HG03378 (cell line): ENCODE measurements around the gene BCL2.

ENCODE experiments used
- ATAC-seq: cut with Tn5 transposase; IDR thresholded peaks from one replicate; pipeline ENCODE4 v1.9.1; 2021; ENCODE audit warnings: mild to moderate bottlenecking, moderate library complexity; ENCODE audit not compliant: unreplicated experiment

The BCL2 gene

DNA sequence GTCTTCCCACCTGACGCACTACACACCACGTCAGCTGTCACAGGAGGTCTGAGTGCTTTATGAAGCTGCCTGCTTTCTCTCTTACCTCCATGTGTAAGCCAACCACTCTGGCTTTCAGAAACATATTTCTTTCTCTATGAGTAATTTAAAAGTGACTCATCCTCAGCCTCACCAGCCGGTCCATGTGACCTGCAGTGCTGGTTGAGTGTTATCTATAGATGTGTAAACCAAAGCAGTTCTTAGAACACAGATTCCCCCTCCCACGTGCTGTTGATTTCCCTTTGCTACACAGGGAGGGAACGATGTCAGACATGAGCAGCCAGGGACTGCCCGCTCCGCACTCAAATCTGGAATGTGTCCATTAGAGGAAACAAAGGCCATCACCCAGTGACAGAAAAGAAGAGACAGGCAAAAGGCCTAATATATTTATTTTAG is 157.8 kb downstream of the BCL2 start:
- peak; percentile 61 for ATAC-seq

GRCh38 chr18:63161032-63161760 is 158.4 kb downstream of the BCL2 start:
- ATAC-seq, result peak; percentile 29

GRCh38 chr18:63160172-63160995 is 159.2 kb downstream of the BCL2 start:
- no peak for ATAC-seq

DNA sequence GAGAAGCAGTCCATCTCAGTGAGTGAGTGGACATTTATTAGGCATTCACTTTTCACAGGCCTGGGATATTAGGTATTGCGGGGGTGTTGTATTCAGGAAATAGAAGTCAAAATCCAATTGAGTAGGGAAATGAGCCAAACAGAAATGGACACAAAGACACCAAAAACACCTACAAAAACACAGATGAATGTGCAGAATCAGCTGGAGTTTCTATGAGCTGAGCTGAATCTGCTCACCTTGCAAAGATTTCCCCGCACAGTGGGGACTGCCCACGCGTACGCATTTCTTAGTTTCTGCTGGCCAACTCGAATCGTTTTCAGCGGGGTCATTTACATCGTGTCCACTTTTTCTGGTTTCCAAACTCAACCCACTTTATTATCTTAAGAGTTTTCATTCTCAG is 160.0 kb downstream of the BCL2 start:
- no peak for ATAC-seq

DNA sequence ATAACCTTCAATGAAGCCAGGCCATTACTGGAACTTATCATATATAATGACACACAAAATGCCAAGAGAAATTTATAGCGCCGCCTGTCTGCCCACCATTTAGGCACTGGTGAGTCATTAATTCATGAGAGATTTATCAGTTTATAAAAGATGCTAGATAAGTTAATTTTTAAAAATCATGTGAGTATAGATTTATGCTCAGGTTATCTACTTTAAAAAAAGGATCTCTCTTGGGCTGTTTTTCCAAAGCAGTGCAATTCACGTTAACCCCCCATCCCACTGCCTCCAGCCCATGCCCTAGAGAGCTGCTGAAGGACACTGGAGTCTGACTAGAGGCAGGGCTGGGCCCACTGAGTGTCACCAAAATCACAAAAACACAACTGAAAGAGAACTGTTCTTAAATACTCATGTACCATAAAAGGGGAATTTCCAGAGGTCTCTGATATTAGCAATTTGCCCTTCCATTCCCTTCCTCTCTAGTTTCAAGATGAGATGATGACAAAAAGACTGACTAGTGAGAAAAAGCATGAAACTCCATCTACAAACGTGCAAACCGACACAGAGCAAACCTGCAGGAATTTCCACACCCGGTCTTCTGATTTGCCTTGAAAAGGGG is 160.8 kb downstream of the BCL2 start:
- peak; percentile 23 for ATAC-seq

DNA sequence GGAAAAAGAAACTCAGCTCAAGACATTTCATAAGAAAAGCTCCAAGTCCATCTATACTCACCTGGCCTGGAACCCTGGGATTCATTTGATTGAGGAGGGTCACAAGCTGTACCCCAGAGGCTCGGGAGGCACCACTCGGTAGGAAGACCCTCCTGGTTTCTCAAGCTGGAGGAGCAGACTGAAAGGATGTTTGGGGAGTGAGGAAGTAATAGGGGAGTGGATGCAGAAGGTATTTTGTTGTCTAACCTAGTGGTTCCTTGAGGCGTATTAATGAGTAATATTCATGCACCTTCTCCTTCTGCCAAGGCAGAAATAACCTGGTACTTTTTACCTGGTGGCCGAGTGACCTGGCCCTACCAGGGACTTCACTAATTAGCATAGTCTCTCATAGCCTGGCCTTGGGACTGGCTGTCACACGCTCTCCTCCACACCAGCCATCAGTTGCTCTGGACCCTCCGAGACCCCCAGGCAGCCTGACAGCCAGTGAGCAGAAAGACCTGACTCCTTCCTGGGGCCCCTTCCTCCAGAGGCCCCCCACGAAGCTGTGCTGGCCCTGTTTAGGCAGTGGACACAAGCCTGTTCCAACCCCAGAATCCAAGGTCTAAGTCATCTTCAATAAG is 161.4 kb downstream of the BCL2 start:
- ATAC-seq, result no peak

DNA sequence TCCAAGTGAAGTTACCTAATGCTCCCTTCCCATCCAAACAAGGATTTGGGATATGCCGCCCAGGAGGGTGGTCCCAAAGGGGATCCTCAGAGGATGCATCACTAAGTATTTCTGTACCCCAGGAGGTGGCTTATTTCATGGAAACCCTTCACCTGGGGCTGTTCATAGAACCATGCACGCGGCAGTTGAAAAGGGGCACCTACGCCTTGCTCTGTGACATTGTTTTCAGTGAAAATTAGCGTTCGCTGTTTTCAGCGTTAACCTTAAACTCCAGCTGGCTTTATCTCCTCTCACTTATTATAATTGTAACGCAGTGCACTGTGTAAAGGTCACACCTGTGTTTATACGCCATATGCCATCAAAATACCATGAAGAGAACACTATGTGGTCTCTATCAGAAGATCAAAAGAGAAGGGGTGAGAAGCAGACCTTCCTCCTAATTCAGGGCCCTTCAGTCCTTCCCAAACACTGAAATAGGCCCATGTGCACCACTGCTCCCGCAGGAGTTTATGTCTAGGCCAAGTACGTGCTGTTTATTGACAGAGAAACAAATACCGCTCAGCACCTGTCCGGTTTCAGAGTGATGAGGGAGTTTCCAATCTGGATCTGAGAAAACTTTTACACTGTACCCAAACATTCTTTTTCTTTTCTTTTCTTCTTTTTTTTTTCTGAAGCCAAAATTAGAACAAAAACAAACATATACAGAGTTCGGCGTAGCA is 162.1 kb downstream of the BCL2 start:
- no peak for ATAC-seq

DNA sequence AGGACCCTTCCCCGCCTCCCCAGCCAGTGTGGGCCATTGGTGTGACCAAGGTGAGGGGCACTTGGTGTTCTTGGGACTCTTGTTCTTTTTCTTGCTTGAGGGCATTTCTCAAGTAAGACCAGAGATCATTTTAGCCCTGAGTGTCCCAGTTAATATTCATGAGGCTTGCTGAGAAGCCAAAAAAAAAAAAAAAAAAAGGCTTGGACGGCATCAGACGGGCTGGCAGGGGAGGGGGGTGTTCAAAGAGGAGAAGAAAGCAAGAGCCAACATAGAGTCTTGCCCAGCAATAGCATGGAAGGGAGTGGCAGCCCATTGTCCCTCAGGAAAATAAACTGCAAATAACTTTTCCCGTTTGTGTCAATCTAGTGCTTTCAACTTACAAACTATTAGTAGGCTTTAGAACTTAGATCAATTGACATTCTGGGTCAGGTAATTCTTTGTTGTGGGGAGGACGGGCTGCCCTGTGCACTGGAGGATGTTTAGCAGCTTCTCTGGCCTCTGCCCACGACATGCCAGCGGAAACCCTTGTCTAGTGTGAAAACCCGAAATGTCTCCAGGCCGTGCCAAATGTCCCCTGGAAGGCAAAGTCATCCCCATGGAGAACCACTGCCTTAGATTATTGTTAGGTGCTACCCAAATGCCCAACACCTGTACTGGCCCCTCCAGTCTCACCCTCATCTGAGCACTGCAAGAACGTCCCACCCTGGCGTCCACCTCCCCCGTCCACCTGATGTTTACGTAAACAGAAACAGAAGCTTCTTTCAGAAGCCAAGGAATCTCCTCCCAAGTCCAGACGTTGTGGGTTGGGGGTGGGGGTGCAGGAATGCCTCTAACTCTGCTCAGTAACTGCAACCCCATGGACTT is 163.4 kb downstream of the BCL2 start:
- ATAC-seq, result no peak

DNA sequence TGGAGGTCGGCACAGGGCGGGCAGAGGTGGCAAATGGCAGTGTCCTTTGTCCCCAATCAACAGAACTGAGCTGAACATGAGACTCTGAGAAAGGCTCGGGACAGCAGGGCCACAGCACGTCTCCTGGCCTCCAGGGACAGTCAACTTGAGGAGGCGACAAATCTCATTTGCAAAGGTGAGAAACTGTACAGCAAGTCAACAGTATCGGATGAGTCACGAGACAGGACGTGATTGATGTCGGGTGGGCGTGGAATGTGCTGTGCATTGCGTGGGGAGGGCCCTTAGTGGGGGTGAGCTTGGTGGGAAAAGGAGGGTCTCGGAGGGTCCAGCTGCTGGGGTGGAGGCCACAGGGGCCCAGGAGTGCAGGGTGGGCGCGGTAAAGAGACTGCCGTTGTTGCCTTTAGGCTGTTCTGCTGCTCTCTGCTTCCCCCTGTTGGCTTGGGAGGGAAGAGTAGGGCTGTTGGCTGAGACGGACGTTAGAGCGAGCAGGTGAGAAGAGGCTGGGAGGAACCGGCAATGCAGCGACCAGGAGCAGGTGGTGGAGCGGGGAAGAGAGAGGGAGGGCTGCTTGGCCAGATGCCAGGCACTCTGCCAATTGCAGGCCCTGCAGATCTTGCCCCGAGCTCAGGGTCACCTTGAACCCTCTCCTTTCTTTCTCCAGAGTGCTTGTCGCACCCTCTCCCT is 164.3 kb downstream of the BCL2 start:
- peak; percentile 43 for ATAC-seq

GRCh38 chr18:63154350-63155152 is 165.0 kb downstream of the BCL2 start:
- no peak for ATAC-seq

DNA sequence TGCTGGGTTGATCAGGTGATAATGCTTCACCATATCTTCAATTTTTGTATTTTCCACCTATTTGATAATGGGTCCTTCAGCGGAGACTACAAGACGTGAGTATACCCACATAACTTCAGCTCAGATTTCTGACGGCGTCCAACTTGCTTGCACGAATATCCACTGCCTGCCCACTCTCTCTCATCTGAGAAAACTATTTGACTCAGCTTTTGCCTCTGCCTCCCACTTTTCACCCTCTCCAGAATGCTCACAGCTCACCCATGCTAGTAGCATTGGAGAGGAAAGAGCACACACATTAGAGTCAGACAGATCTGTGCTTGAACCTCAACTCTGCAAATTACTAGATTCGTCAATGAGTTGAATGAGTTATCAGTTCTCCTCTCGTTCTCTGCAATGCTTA is 166.8 kb downstream of the BCL2 start:
- ATAC-seq, result peak; percentile 30

GRCh38 chr18:63152096-63152495 is 167.5 kb downstream of the BCL2 start:
- ATAC-seq, result no peak

- no peak for ATAC-seq
These were observed 168.0 kb downstream of the BCL2 start for GRCh38 chr18:63151539-63151938.

GRCh38 chr18:63150942-63151421 is 168.6 kb downstream of the BCL2 start:
- ATAC-seq, result no peak

DNA sequence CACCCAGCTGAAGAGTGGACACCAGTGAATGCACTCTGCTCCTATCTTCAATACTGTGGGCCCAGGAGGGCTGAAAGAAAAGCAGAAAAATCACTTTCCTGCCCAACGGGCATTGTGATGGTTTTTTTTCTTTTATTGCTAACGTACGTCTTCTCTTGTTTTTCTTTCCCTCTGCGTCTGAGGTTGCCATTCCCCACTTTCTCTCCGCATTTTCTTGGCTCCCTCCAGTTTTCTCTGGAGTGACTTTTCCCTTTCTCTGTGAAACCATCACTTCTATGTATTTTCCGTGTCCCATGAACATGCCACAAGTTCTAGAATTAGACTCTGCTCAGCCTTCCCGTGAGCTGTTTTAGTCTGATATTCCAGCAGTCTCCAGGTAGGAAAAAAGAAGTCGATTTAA is 169.2 kb downstream of the BCL2 start:
- no peak for ATAC-seq

DNA sequence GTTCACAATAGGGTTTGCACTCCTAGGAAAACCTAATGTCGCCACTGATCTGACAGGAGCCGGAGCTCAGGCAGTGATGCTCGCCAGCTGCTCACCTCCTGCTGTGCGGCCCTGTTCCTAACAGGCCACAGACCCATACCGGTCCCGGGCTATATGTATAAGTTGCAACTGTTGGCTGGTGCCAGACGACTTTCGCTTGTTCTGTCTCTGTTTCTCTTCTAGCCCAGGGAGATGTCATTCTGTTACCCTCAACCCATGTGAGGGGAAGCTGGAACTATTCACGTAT is 170.3 kb downstream of the BCL2 start:
- ATAC-seq, result no peak

DNA sequence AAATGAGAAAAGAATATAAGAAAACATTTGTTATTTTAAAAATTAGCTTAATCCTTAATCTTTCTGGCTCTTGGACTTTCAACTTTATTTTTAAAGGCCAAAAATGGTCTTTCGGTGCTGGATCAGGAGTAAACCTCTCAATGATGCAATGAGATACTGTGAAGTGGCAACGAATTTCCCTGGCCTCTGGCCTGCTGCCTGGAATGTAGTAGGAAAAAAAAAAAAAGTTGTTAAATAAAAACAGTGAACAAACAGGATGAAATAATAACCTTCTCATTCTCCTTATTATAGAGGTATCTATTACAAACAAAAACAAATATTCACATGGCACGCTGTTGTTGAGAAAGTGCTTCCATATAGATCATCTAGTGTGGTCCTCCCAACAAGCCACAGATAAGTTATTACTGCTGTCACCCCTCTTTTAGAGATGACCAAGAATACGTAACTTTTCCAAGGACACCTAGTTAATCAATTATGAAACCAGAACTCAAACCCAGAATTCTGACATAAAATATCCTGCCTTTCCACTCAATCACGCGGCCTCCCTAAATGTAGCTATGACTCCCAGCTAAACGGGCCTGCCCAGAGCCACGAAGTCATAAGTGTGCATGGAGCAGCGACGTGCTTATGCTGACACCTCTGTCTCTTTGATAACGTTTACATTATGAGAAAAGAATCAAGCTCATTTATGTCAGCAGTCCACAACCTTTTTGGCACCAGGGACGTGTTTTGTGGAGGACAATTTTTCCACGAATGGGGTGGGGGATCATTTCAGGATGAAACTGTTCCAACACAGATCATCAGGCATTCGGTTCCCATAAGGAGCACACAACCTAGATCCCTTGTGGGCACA is 170.9 kb downstream of the BCL2 start:
- no peak for ATAC-seq

- ATAC-seq, result no peak
These were observed 171.6 kb downstream of the BCL2 start for GRCh38 chr18:63147973-63148372.
